Measurements from ENCODE around the gene PLXNA4. TPM values are rescaled to one million over a fixed set of nuclear protein-coding genes. Genes with fewer than 3 reads are reported as not detected.

Gene PLXNA4
- total and polyA plus RNA-seq, 8 donors: 0.15 to 12.8 (median 1.6) TPM

DNA sequence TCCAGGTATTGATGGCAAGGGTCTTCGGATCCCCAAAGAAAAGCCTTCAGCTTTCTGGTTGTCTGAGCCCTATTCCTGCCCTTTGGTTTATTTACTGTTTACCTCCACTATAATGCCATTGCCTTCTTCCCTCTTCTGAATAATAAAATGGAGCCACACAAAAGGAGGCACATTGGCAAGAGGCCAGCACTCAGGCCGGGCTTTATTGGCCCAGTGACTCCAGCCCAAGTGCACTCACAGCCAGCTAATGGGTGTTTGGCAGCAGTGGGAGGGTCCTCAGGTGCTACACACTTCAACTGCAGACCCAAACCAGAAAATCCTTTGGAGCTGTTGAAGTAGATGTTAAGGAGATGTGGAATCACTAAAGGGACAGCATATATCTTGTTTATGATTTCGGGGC, 336.0 kb downstream of the PLXNA4 start:
- WGBS, 5 donors: 65 to 76% (median 71%) methylated on average over 3 of the region's 3 CpGs
- no peak for DNase-seq
- intact Hi-C loops (cut with DNase I; ENCODE audit: low total_unique reads): no loop called here

DNA sequence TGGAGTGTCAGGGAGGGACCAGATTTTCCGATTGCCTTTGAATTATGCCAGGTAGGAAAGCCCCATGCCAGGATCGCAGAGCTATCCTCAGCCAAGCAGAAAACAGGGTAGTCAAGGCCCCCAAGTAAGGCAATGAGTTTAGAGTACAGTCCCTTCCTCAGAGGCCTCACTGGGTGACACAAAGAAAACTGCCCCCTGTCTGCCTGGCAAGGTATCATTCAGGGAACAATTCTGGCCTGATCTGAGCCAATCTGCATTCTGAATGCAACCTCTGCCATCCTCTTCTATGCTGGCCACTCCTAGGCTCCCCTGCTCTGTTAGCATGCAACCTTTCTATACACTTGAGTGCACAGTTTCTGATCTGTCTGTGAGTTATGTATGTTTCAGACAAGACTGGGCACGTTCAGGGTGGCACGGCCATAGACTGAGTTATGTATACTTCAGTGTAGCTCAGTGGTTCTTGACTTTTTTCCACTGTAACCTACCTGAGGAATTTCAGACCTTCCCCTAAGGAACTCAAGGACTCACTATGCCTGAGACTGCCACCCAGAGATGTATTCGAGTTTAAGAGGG, 336.8 kb downstream of the PLXNA4 start:
- no peaks in the 10 kb centered on the region for H3K4me1 ChIP-seq
- TF ChIP-seq POLR2AphosphoS5 (IDR thresholded peaks at IDR 0.05): no peak
- TF ChIP-seq EP300 (IDR thresholded peaks at IDR 0.05): no peak
- no peak for TF ChIP-seq POLR2A (IDR thresholded peaks at IDR 0.05)
- no peak for DNase-seq
- H3K9me3 ChIP-seq: no peaks in the 10 kb centered on the region
- intact Hi-C loops (cut with DNase I; ENCODE audit: low total_unique reads): no loop called here
- H3K27me3 ChIP-seq: no peaks in the 10 kb centered on the region
- no peak overlapping the region for H3K4me3 ChIP-seq
- 83 to 95% (median 90%) methylated on average over 5 of the region's 5 CpGs for WGBS, 5 donors
- no peak overlapping the region for H3K27ac ChIP-seq
- H3K36me3 ChIP-seq: no peaks in the 10 kb centered on the region

More for the DNA sequence above, 336.0 kb downstream of the PLXNA4 start:
- Histone ChIP-seq H3K4me3 (no peak overlapping the region), H3K27ac (no peak overlapping the region), H3K9me3 (peaks cover 0 to under 1% (median 0%) of the 10 kb centered on the region in 4 donors), H3K27me3 (no peaks in the 10 kb centered on the region), H3K36me3 (no peaks in the 10 kb centered on the region), H3K4me1 (no peaks in the 10 kb centered on the region)
- TF ChIP-seq POLR2AphosphoS5 (IDR thresholded peaks at IDR 0.05) (no peak), CTCF (IDR thresholded peaks at IDR 0.05) (no peak), EP300 (IDR thresholded peaks at IDR 0.05) (no peak), POLR2A (IDR thresholded peaks at IDR 0.05) (no peak)

DNA sequence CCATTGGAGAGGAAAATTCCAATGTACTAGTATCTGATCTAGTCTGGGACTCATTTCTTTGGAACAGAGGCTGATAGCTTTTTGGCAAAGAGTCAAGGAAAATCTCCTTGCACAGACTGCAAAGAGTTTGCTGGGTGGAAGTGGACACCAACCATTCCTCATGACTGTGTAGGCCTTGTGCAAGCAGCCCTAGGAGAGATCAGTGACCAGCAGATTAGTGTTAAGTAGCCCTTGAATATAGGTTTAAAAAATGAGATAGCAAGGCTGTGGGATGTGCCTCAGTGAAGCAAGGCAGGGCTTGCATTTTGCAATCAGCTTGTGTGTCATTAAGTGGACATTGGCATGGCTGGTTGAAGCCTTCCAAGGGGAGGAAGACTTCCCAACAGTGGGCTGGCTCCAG, 341.6 kb downstream of the PLXNA4 start:
- TF ChIP-seq EP300 (IDR thresholded peaks at IDR 0.05) (no peak), CTCF (IDR thresholded peaks at IDR 0.05) (no peak), POLR2AphosphoS5 (IDR thresholded peaks at IDR 0.05) (no peak), POLR2A (IDR thresholded peaks at IDR 0.05) (no peak)
- intact Hi-C loops (cut with DNase I; ENCODE audit: low total_unique reads): no loop called here

GRCh38 chr7:132232406-132232805, 343.9 kb downstream of the PLXNA4 start:
- WGBS, 5 donors: 62 to 83% (median 78%) methylated on average over 3 of the region's 3 CpGs
- no peaks in the 10 kb centered on the region for H3K36me3 ChIP-seq
- intact Hi-C loops (cut with DNase I; ENCODE audit: low total_unique reads): no loop called here
- no peak overlapping the region for H3K27ac ChIP-seq
- TF ChIP-seq POLR2AphosphoS5 (IDR thresholded peaks at IDR 0.05): no peak
- TF ChIP-seq CTCF (IDR thresholded peaks at IDR 0.05): no peak
- TF ChIP-seq EP300 (IDR thresholded peaks at IDR 0.05): no peak
- no peak for TF ChIP-seq POLR2A (IDR thresholded peaks at IDR 0.05)
- H3K4me1 ChIP-seq: no peaks in the 10 kb centered on the region
- no peak overlapping the region for H3K4me3 ChIP-seq
- no peaks in the 10 kb centered on the region for H3K9me3 ChIP-seq
- H3K27me3 ChIP-seq: no peaks in the 10 kb centered on the region
- no peak for DNase-seq

More for the DNA sequence above, 341.6 kb downstream of the PLXNA4 start:
- H3K4me3 ChIP-seq: no peak overlapping the region
- H3K27me3 ChIP-seq: no peaks in the 10 kb centered on the region
- no peaks in the 10 kb centered on the region for H3K4me1 ChIP-seq
- no peaks in the 10 kb centered on the region for H3K36me3 ChIP-seq
- no peak overlapping the region for H3K27ac ChIP-seq
- no peaks in the 10 kb centered on the region for H3K9me3 ChIP-seq
- DNase-seq: no peak

DNA sequence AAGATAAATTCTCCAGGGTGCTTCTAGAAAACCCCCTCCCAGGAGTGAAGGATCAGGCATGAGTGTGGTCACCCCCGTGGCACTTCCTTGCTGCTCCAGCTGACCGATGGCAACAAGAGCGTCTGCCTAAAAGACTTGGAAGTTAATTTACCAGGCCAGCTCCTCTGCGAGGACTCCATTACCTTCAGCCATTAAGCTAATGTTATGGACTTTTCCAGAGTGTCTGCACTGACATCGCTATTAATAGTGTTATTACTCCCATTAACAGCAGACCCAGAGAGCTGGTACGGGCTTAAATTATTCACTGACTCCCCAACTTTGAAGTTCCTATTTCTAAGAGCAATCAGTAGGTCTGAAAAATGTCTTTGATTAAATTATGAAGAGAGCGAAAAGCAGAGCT, 345.8 kb downstream of the PLXNA4 start:
- DNase-seq: no peak
- no peaks in the 10 kb centered on the region for H3K27me3 ChIP-seq
- no peak overlapping the region for H3K27ac ChIP-seq
- TF ChIP-seq CTCF (IDR thresholded peaks at IDR 0.05) (no peak), POLR2A (IDR thresholded peaks at IDR 0.05) (no peak), POLR2AphosphoS5 (IDR thresholded peaks at IDR 0.05) (no peak), EP300 (IDR thresholded peaks at IDR 0.05) (no peak)
- WGBS, 5 donors: 87 to 92% (median 91%) methylated on average over 7 of the region's 7 CpGs
- H3K9me3 ChIP-seq: no peaks in the 10 kb centered on the region
- H3K4me3 ChIP-seq: no peak overlapping the region
- peaks cover 0 to 2% (median 0%) of the 10 kb centered on the region in 4 donors for H3K4me1 ChIP-seq
- intact Hi-C loops (cut with DNase I; ENCODE audit: low total_unique reads): no loop called here
- H3K36me3 ChIP-seq: no peaks in the 10 kb centered on the region

All from stomach (tissue), 9 donors.